WTC11 (cell line): ENCODE results near the gene ANKRD17. TPM values are rescaled to one million over a fixed set of nuclear protein-coding genes. Genes with fewer than 3 reads are reported as not detected.

ENCODE experiments used
- ATAC-seq: fragments of 200-7000 bp; cut with Tn5 transposase; 2 replicates; pipeline ENCODE4 v1.10.0; 2021; ENCODE audit warnings: mild to moderate bottlenecking, moderate library complexity
- CTCF ChIA-PET: fragments of 300-600 bp; sonication (Branson Sonifier 250); formaldehyde crosslinking; loops from one replicate; lab custom pipeline; 2021; ENCODE audit warnings: antibody characterized with exemption; lab: Charles Lee
- POLR2A ChIA-PET: fragments of 350-600 bp; sonication (Branson Sonifier 250); formaldehyde crosslinking; loops from one replicate; lab custom pipeline; 2021; ENCODE audit warnings: antibody characterized with exemption; lab: Charles Lee
- DNase-seq: peaks from one replicate; pipeline ENCODE4 v3.0.0; 2021; ENCODE audit warnings: low spot score
- H3K27ac Mint-ChIP-seq: 2 replicates; pipeline ENCODE4 v1.8.0; 2021; ENCODE audit warnings: mixed read lengths
- H3K27me3 Mint-ChIP-seq: 2 replicates; pipeline ENCODE4 v1.8.0; 2021; ENCODE audit warnings: low read depth, mild to moderate bottlenecking, moderate library complexity, mixed read lengths
- H3K36me3 Mint-ChIP-seq: 2 replicates; pipeline ENCODE4 v1.8.0; 2021; ENCODE audit warnings: mixed read lengths
- H3K4me1 Mint-ChIP-seq: 2 replicates; pipeline ENCODE4 v1.8.0; 2022; ENCODE audit warnings: mixed read lengths
- H3K4me3 Mint-ChIP-seq: 2 replicates; pipeline ENCODE4 v1.8.0; 2021; ENCODE audit warnings: mild to moderate bottlenecking, moderate library complexity, mixed read lengths
- H3K9me3 Mint-ChIP-seq: 2 replicates; pipeline ENCODE4 v1.8.0; 2021; ENCODE audit warnings: mixed read lengths
- CREM ChIP-seq: sonication (generic); formaldehyde crosslinking; IDR thresholded peaks from 2 replicates; pipeline ENCODE4 v1.8.1; 2022; ENCODE audit warnings: mild to moderate bottlenecking, missing genetic modification reagents, moderate library complexity
- CTCF ChIP-seq: fragments of 200-600 bp; IDR thresholded peaks from 2 replicates; pipeline ENCODE4 v1.8.0; 2022; ENCODE audit warnings: antibody characterized with exemption
- E2F1 ChIP-seq: sonication (generic); formaldehyde crosslinking; IDR thresholded peaks from 2 replicates; pipeline ENCODE4 v1.8.0; 2022; ENCODE audit warnings: mild to moderate bottlenecking, missing genetic modification reagents
- ESRRA ChIP-seq: sonication (generic); formaldehyde crosslinking; IDR thresholded peaks from 2 replicates; pipeline ENCODE4 v1.8.1; 2022; ENCODE audit warnings: mild to moderate bottlenecking, missing genetic modification reagents, borderline replicate concordance
- FOXP1 ChIP-seq: sonication (generic); formaldehyde crosslinking; IDR thresholded peaks from 2 replicates; pipeline ENCODE4 v1.8.0; 2022; ENCODE audit warnings: missing genetic modification reagents, mild to moderate bottlenecking, moderate library complexity, borderline replicate concordance
- HMGA2 ChIP-seq: fragments of 250-450 bp; sonication (Bioruptor Pico); IDR thresholded peaks from 2 replicates; pipeline ENCODE4 v1.4.0; 2021; ENCODE audit warnings: mild to moderate bottlenecking, moderate library complexity
- MAX ChIP-seq: sonication (generic); formaldehyde crosslinking; IDR thresholded peaks from 2 replicates; pipeline ENCODE4 v1.8.0; 2022; ENCODE audit warnings: mild to moderate bottlenecking, missing genetic modification reagents
- MXD4 ChIP-seq: fragments of 250-450 bp; sonication (Bioruptor Pico); IDR thresholded peaks from 2 replicates; pipeline ENCODE4 v1.8.0; 2021; ENCODE audit warnings: mild to moderate bottlenecking, moderate library complexity, borderline replicate concordance
- MYBL2 ChIP-seq: sonication (generic); formaldehyde crosslinking; IDR thresholded peaks from 2 replicates; pipeline ENCODE4 v1.8.1; 2023; ENCODE audit warnings: mild to moderate bottlenecking, moderate library complexity, missing genetic modification reagents
- NFYB ChIP-seq: sonication (generic); formaldehyde crosslinking; conservative IDR thresholded peaks from 2 replicates; pipeline ENCODE4 v1.8.0; 2022; ENCODE audit warnings: low read depth, missing genetic modification reagents
- NR1H2 ChIP-seq: sonication (generic); formaldehyde crosslinking; IDR thresholded peaks from 2 replicates; pipeline ENCODE4 v1.9.0; 2021; ENCODE audit warnings: mild to moderate bottlenecking, moderate library complexity, missing genetic modification reagents
- PRDM15 ChIP-seq: sonication (generic); formaldehyde crosslinking; IDR thresholded peaks from 2 replicates; pipeline ENCODE4 v1.8.0; 2022; ENCODE audit warnings: missing genetic modification reagents
- SMAD4 ChIP-seq: sonication (generic); formaldehyde crosslinking; IDR thresholded peaks from 2 replicates; pipeline ENCODE4 v1.8.0; 2022; ENCODE audit warnings: mild to moderate bottlenecking, missing genetic modification reagents
- TCF7 ChIP-seq: sonication (generic); formaldehyde crosslinking; IDR thresholded peaks from 2 replicates; pipeline ENCODE4 v1.8.0; 2022; ENCODE audit warnings: mild to moderate bottlenecking, low read depth, missing genetic modification reagents, moderate library complexity
- ZBTB21 ChIP-seq: sonication (generic); formaldehyde crosslinking; IDR thresholded peaks from 2 replicates; pipeline ENCODE4 v1.8.1; 2023; ENCODE audit warnings: mild to moderate bottlenecking, missing genetic modification reagents, borderline replicate concordance
- ZNF263 ChIP-seq: sonication (generic); formaldehyde crosslinking; IDR thresholded peaks from 2 replicates; pipeline ENCODE4 v1.8.1; 2022; ENCODE audit warnings: low read depth, mild to moderate bottlenecking, moderate library complexity, missing genetic modification reagents
- ZNF317 ChIP-seq: sonication (generic); formaldehyde crosslinking; IDR thresholded peaks from 2 replicates; pipeline ENCODE4 v1.8.1; 2023; ENCODE audit warnings: low read depth, mild to moderate bottlenecking, moderate library complexity, missing genetic modification reagents, borderline replicate concordance
- ZNF425 ChIP-seq: fragments of 250-450 bp; sonication (Bioruptor Pico); conservative IDR thresholded peaks from 2 replicates; pipeline ENCODE4 v1.9.0; 2021; ENCODE audit warnings: mild to moderate bottlenecking
- ZNF512 ChIP-seq: sonication (generic); formaldehyde crosslinking; IDR thresholded peaks from 2 replicates; pipeline ENCODE4 v1.8.1; 2022; ENCODE audit warnings: missing genetic modification reagents, borderline replicate concordance
- ZNF532 ChIP-seq: fragments of 250-450 bp; sonication (Bioruptor Pico); IDR thresholded peaks from 2 replicates; pipeline ENCODE4 v1.9.0; 2021; ENCODE audit warnings: mild to moderate bottlenecking, borderline replicate concordance
- total RNA-seq: library from RNA; stranded (reverse); gene quantifications from 3 replicates; pipeline ENCODE4 v1.2.3, GENCODE V29; 2021

ANKRD17 gene
- total RNA-seq, 1 experiment from 2014 or later: 76.0 TPM

- Mint-ChIP-seq H3K4me1 (no peaks in the 10 kb centered on the region), H3K4me3 (no peak overlapping the region), H3K27ac (no peak overlapping the region), H3K27me3 (no peaks in the 10 kb centered on the region), H3K36me3 (no peaks in the 10 kb centered on the region), H3K9me3 (no peaks in the 10 kb centered on the region)
- POLR2A ChIA-PET: no interaction called here
- ATAC-seq (no peak), DNase-seq (no peak)
- TF ChIP-seq ZNF532 (no peak), MAX (CRISPR knock-in tag) (no peak), PRDM15 (CRISPR knock-in tag) (no peak), FOXP1 (CRISPR knock-in tag) (no peak), ZNF317 (CRISPR knock-in tag) (no peak), HMGA2 (CRISPR knock-in tag) (no peak), CREM (CRISPR knock-in tag) (no peak), E2F1 (no peak), NFYB (CRISPR knock-in tag) (no peak), MXD4 (CRISPR knock-in tag) (no peak), ZNF263 (no peak), NR1H2 (CRISPR knock-in tag) (no peak), SMAD4 (no peak), TCF7 (CRISPR knock-in tag) (no peak)
- CTCF ChIA-PET: no interaction called here
These were observed 8.5 kb upstream of the ANKRD17 start for GRCh38 chr4:73267050-73267449.

GRCh38 chr4:73259571-73260090 is 1.0 kb upstream of the ANKRD17 start:
- ChIA-PET CTCF (interaction anchor here (0.9 to 1.0 kb wide), 2 partner anchors 81 to 394 kb away, joined by 3 to 5 read pairs; no protein-coding TSS in a partner anchor), POLR2A (no interaction called here)
- no peaks in the 10 kb centered on the region for H3K27me3 Mint-ChIP-seq
- peaks cover 27% of the 10 kb centered on the region for H3K4me1 Mint-ChIP-seq
- peak overlapping the region; percentile 99 for H3K27ac Mint-ChIP-seq
- H3K4me3 Mint-ChIP-seq: peak overlapping the region; percentile 99
- no peak for TF ChIP-seq ESRRA (CRISPR knock-in tag)
- no peak for TF ChIP-seq ZNF512 (CRISPR knock-in tag)
- no peak for TF ChIP-seq MYBL2 (CRISPR knock-in tag)
- no peak for TF ChIP-seq ZNF425 (CRISPR knock-in tag)
- no peak for TF ChIP-seq HMGA2 (CRISPR knock-in tag)
- no peak for TF ChIP-seq FOXP1 (CRISPR knock-in tag)
- no peak for TF ChIP-seq SMAD4
- TF ChIP-seq CTCF: no peak
- 0 out of 2 replicates have a peak, but pooled peaks have one; percentile 7 for TF ChIP-seq ZBTB21 (CRISPR knock-in tag)
- H3K36me3 Mint-ChIP-seq: peaks cover 9% of the 10 kb centered on the region; the same call in 1 of the 2 replicates
- no peaks in the 10 kb centered on the region for H3K9me3 Mint-ChIP-seq
- DNase-seq (no peak), ATAC-seq (no peak)
